Measurements from ENCODE around the gene RAMP1. TPM values are rescaled to one million over a fixed set of nuclear protein-coding genes. Genes with fewer than 3 reads are reported as not detected.

RAMP1 gene
- total RNA-seq, 1 donor from 2014 or later = 3.9 TPM

DNA sequence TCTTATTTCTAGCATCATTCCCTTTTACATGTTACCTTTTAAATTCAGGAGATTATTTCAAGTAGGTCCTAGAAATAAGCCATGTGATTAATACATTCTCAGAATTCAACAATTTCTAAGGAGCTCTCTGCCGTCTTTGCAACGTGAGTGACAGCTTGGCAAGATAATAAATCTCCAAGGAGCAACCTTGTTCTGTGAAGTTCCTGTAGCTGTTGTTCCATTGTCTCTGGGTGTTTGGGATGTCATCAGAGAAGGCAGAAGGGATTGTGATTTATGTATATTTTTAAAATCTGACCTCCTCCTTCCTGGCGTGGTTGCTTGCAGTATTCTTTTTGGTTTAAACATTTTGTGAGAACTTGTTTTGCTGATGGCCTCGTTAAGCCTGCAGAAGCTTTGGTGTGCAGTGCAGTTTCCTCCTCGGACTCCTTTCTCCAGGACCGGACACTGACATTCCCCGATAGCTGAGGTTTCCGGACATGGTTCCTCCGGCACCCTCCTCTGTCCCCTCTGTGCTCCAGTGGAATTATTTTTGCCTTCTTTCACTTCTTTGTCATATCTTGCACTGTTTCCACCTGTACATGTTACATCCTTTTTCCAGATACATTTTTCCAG lies 33.7 kb downstream of the RAMP1 start:
- H3K4me3 Mint-ChIP-seq = peak overlapping the region; percentile 28

GRCh38 chr2:237894396-237894979 lies 35.1 kb downstream of the RAMP1 start:
- no peak for TF ChIP-seq CTCF (IDR thresholded peaks at IDR 0.05)
- ATAC-seq (ENCODE audit: low read depth) = no peak
- Mint-ChIP-seq H3K27ac (no peak overlapping the region), H3K9me3 (no peaks in the 10 kb centered on the region), H3K4me1 (peaks cover 48% of the 10 kb centered on the region), H3K4me3 (no peak overlapping the region), H3K36me3 (ENCODE audit: low read depth) (no peaks in the 10 kb centered on the region), H3K27me3 (no peaks in the 10 kb centered on the region)
- POLR2A ChIA-PET = interaction anchor here (0.7 kb wide), 1 partner anchor 166 kb away, joined by 4 read pairs; the partner anchor contains the start of gene SCLY
- CTCF ChIA-PET = no interaction called here
- intact Hi-C loops (cut with micrococcal nuclease) = loop anchor here (10.0 kb wide), 1 partner anchor 170 kb away; the partner anchor contains the start of gene SCLY
- no peak for DNase-seq

More for the DNA sequence above, 33.7 kb downstream of the RAMP1 start:
- Mint-ChIP-seq H3K4me1 (peaks cover 35% of the 10 kb centered on the region), H3K27me3 (no peaks in the 10 kb centered on the region), H3K27ac (no peak overlapping the region), H3K36me3 (ENCODE audit: low read depth) (no peaks in the 10 kb centered on the region), H3K9me3 (no peaks in the 10 kb centered on the region)
- no peak for DNase-seq
- intact Hi-C loops (cut with micrococcal nuclease) = loop anchor here (10.0 kb wide), 1 partner anchor 172 kb away; the partner anchor contains the start of gene SCLY
- ATAC-seq (ENCODE audit: low read depth) = no peak
- ChIA-PET CTCF (no interaction called here), POLR2A (interaction anchor here (0.7 to 1.4 kb wide), 2 partner anchors 12 to 20 kb away, joined by 4 read pairs; no protein-coding TSS in a partner anchor)
- no peak for TF ChIP-seq CTCF (IDR thresholded peaks at IDR 0.05)

- ChIA-PET CTCF (no interaction called here), POLR2A (interaction anchor here (1.8 kb wide), 1 partner anchor 10 kb away, joined by 6 read pairs; no protein-coding TSS in a partner anchor)
- no peaks in the 10 kb centered on the region for H3K36me3 Mint-ChIP-seq (ENCODE audit: low read depth)
- no peaks in the 10 kb centered on the region for H3K27me3 Mint-ChIP-seq
- no peaks in the 10 kb centered on the region for H3K9me3 Mint-ChIP-seq
- peaks cover 53% of the 10 kb centered on the region for H3K4me1 Mint-ChIP-seq
- H3K4me3 Mint-ChIP-seq = no peak overlapping the region
- intact Hi-C loops (cut with micrococcal nuclease) = loop anchor here (10.0 kb wide), 1 partner anchor 170 kb away; the partner anchor contains the start of gene SCLY
- H3K27ac Mint-ChIP-seq = no peak overlapping the region
- DNase-seq (no peak), ATAC-seq (ENCODE audit: low read depth) (no peak)
- no peak for TF ChIP-seq CTCF (IDR thresholded peaks at IDR 0.05)
Observed at GRCh38 chr2:237894986-237895543, 35.6 kb downstream of the RAMP1 start.

DNA sequence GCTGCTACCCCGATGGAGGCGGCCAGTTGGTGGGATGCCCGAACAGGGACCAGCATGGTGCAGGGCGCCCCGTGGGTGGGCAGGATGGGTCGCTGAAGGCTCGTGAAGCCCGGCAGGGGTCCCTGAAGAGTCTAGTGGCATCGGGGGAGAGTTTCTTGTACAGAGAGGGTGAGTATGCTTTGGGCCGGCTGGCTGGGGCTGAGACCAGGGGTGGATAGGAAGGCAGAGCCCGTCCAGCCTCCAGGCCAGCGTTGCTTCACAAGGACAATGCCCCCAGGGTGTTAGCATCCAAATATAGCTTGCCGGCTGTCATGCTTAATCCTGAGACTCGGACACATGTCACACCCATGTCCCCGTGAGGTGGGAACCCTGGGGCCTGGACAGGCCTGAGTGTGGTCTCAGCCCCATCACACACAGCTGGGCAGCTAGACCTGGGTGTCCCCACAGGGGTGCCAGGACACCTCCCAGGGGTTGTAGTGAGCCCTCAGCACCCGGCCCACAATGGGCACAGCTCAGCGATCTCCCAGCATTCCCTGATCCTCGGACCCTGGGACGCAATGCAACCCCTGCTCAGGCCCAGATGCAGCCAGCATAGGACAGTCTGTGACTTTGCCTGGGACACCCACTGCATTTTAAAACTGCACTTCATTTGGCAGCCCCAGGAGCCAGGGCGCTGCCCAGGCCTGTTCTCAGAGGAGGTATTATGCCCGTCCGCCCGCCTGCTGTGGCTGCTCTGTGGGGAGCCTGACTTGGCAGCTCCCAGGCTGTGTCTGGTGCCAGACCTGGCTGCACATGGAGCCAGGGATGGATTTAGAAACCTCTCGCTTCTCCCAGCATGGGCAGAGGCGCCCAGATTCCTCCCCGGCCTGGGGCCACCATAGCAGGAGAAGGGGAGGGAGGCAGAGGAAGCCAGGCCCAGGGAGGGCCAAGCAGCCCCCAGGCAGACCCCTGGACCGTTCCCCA lies 36.4 kb downstream of the RAMP1 start:
- ChIA-PET CTCF (no interaction called here), POLR2A (interaction anchor here (1.8 kb wide), 1 partner anchor 9 kb away, joined by 6 read pairs; no protein-coding TSS in a partner anchor)
- no peak for TF ChIP-seq CTCF (IDR thresholded peaks at IDR 0.05)
- intact Hi-C loops (cut with micrococcal nuclease) = loop anchor here (10.0 kb wide), 1 partner anchor 169 kb away; the partner anchor contains the start of gene SCLY
- H3K9me3 Mint-ChIP-seq = no peaks in the 10 kb centered on the region
- H3K27me3 Mint-ChIP-seq = no peaks in the 10 kb centered on the region
- ATAC-seq (ENCODE audit: low read depth) = no peak
- DNase-seq = no peak
- no peaks in the 10 kb centered on the region for H3K36me3 Mint-ChIP-seq (ENCODE audit: low read depth)
- no peak overlapping the region for H3K27ac Mint-ChIP-seq
- H3K4me1 Mint-ChIP-seq = peaks cover 47% of the 10 kb centered on the region
- no peak overlapping the region for H3K4me3 Mint-ChIP-seq

Measured in activated B cell treated with CpG ODN at 0.5 μM for 24 hours (primary cell).